ENCODE results near the gene WAPL.

- TF ChIP-seq CTCF (IDR thresholded peaks at IDR 0.05; ENCODE audit: insufficient read depth, low read depth, low read length) = no peak
- TF ChIP-seq EZH2 (IDR thresholded peaks at IDR 0.05; ENCODE audit: insufficient read depth, low read length) = no peak
Measured at GRCh38 chr10:86393362-86393761, 128.2 kb downstream of the WAPL start.
